ENCODE measurements around the gene AGRN.
"Not testable (repeated sequence)": the region's sequence is repeated elsewhere in the genome, so short reads cannot be mapped to it uniquely, and the experiment has no call there.

The AGRN gene

GRCh38 chr1:1083416-1084371, 63.8 kb downstream of the AGRN start:
- DNase-seq = no peak

GRCh38 chr1:1084372-1085170, 64.7 kb downstream of the AGRN start:
- DNase-seq = no peak

GRCh38 chr1:1085171-1085841, 65.4 kb downstream of the AGRN start:
- no peak for DNase-seq

GRCh38 chr1:1085911-1086841, 66.3 kb downstream of the AGRN start:
- DNase-seq = no peak

GRCh38 chr1:1086911-1087341, 67.0 kb downstream of the AGRN start:
- DNase-seq = no peak

- no peak for DNase-seq
Observed at GRCh38 chr1:1087351-1088028, 67.6 kb downstream of the AGRN start.

- DNase-seq = no peak
Observed at GRCh38 chr1:1088029-1088800, 68.3 kb downstream of the AGRN start.

GRCh38 chr1:1088801-1089680, 69.1 kb downstream of the AGRN start:
- DNase-seq = no peak

GRCh38 chr1:1089731-1090423, 70.0 kb downstream of the AGRN start:
- no peak for DNase-seq

GRCh38 chr1:1090424-1091343, 70.8 kb downstream of the AGRN start:
- DNase-seq = no peak

- no peak for DNase-seq
Observed at GRCh38 chr1:1091344-1092148, 71.6 kb downstream of the AGRN start.

- no peak for DNase-seq
Observed at GRCh38 chr1:1092149-1092855, 72.4 kb downstream of the AGRN start.

GRCh38 chr1:1092894-1093609, 73.1 kb downstream of the AGRN start:
- DNase-seq = no peak

GRCh38 chr1:1093610-1093943, 73.7 kb downstream of the AGRN start:
- DNase-seq = no peak

GRCh38 chr1:1094981-1095380, 75.1 kb downstream of the AGRN start:
- no peak for DNase-seq

- DNase-seq = not testable (repeated sequence)
Observed at GRCh38 chr1:1096136-1096535, 76.2 kb downstream of the AGRN start.

Measured in stimulated activated CD4-positive, alpha-beta T cell treated with anti-CD3 and anti-CD28 coated beads, Interleukin-4, amount 100 ng/mL, for 24 hours (primary cell).